Adrenal gland (tissue), 5 donors: ENCODE results near the gene HTR3C.

Experiments used
- POLR2A ChIP-seq, 2 donors: fragments of 450-650 bp; IDR thresholded peaks; one replicate each; pipeline ENCODE4 v1.6.1; 2017; ENCODE audit warnings: antibody characterized with exemption in 2 of 2, mild to moderate bottlenecking in 2 of 2, moderate library complexity in 1 of 2
- TF ChIP-seq, protein P1 (sequence below), 6 experiments: fragments of 450-650 bp in 4 of 6; fragments of 200-600 bp in 2 of 6; sonication (generic) in 1 of 6; IDR thresholded peaks; 1 replicate in 5 of 6; 2 replicates in 1 of 6; pipeline versions ENCODE4 v1.5.1 to v1.8.0; 2016 to 2021; ENCODE audit warnings: antibody characterized with exemption in 6 of 6, mild to moderate bottlenecking in 2 of 6, moderate library complexity in 1 of 6
- donor health status: DM: no; HTN: no; CAD: no.

GRCh38 chr3:184092199-184092598, 39.4 kb downstream of the HTR3C start:
- TF ChIP-seq, protein P1, sequence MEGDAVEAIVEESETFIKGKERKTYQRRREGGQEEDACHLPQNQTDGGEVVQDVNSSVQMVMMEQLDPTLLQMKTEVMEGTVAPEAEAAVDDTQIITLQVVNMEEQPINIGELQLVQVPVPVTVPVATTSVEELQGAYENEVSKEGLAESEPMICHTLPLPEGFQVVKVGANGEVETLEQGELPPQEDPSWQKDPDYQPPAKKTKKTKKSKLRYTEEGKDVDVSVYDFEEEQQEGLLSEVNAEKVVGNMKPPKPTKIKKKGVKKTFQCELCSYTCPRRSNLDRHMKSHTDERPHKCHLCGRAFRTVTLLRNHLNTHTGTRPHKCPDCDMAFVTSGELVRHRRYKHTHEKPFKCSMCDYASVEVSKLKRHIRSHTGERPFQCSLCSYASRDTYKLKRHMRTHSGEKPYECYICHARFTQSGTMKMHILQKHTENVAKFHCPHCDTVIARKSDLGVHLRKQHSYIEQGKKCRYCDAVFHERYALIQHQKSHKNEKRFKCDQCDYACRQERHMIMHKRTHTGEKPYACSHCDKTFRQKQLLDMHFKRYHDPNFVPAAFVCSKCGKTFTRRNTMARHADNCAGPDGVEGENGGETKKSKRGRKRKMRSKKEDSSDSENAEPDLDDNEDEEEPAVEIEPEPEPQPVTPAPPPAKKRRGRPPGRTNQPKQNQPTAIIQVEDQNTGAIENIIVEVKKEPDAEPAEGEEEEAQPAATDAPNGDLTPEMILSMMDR (IDR thresholded peaks at IDR 0.05), result no peak
- no peak for TF ChIP-seq POLR2A (IDR thresholded peaks at IDR 0.05)
